Ureter (tissue), 1 donor: ENCODE measurements around the gene TBC1D7. TPM values are rescaled to one million over a fixed set of nuclear protein-coding genes. Genes with fewer than 3 reads are reported as not detected.
"Not testable (repeated sequence)": the region's sequence is repeated elsewhere in the genome, so short reads cannot be mapped to it uniquely, and the experiment has no call there.

Experiments used
- DNase-seq: peaks from one replicate; pipeline ENCODE4 v3.0.0-alpha.2; 2020; ENCODE audit warnings: low spot score
- total RNA-seq: library from RNA; stranded (reverse); gene quantifications from one replicate; pipeline ENCODE4 v1.2.4, GENCODE V29; 2023
- donor health status: DM: yes; HTN: yes; CAD: no.

TBC1D7 gene
- total RNA-seq, 1 donor from 2014 or later = 15.6 TPM

- no peak for DNase-seq
Observed at GRCh38 chr6:13355999-13356785, 27.9 kb upstream of the TBC1D7 start.

- no peak for DNase-seq
Observed at GRCh38 chr6:13355043-13355945, 27.0 kb upstream of the TBC1D7 start.

GRCh38 chr6:13354331-13355042, 26.1 kb upstream of the TBC1D7 start:
- DNase-seq = no peak

DNA sequence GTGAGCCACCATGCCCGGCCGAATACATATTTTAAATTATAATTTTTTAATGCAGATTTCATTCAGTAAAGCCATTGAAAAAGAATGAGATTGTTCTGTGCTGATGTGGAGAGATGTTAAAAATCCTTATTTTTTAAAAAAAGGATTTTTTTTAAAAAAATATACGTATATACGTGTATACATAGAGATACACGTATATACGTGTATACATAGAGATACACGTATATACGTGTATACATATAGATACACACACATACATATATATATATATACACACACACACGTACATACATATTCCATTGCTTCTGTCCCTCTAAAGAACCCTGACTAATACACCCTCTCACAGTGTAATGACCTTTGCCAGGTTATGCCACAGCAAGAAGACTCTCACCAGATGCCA, 23.8 kb upstream of the TBC1D7 start:
- no peak for DNase-seq

- DNase-seq = no peak
Observed at GRCh38 chr6:13351271-13351670, 22.9 kb upstream of the TBC1D7 start.

DNA sequence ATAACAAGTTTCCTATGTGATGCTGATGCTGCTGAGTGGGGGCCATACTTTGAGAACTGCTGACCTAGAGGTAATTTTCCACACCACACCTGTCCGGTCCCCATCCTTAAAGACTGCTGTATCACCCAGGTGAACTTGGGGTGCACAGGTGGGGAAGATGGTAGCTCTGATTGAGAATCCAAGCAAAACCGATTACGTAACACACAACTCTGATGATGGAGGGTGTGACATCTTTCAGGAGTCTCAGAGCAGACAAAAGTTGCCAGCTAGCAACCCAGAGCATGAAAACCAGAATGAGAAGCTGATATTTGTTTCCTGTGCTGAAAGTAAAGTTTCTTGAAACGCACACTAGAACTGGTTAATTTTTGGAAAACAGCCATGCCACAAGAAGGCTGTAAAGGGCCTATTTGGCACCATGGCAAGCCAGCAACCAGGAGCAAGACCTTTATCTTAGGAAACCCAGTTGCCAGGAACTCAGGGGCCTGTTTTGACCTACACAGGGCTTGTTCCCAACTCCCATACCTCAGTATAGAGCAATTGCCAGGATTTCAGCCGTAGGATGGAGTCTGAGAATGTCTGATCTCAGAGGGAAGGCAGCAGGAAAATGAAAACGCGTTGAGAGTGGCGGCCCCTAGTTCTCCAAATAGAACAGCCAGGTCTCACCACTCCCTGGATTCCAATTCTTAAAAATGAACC, 21.6 kb upstream of the TBC1D7 start:
- DNase-seq = no peak

- DNase-seq = no peak
Observed at GRCh38 chr6:13348334-13349113, 20.2 kb upstream of the TBC1D7 start.

- no peak for DNase-seq
Observed at GRCh38 chr6:13346245-13346644, 17.9 kb upstream of the TBC1D7 start.

GRCh38 chr6:13342414-13343019, 14.2 kb upstream of the TBC1D7 start:
- DNase-seq = no peak

DNA sequence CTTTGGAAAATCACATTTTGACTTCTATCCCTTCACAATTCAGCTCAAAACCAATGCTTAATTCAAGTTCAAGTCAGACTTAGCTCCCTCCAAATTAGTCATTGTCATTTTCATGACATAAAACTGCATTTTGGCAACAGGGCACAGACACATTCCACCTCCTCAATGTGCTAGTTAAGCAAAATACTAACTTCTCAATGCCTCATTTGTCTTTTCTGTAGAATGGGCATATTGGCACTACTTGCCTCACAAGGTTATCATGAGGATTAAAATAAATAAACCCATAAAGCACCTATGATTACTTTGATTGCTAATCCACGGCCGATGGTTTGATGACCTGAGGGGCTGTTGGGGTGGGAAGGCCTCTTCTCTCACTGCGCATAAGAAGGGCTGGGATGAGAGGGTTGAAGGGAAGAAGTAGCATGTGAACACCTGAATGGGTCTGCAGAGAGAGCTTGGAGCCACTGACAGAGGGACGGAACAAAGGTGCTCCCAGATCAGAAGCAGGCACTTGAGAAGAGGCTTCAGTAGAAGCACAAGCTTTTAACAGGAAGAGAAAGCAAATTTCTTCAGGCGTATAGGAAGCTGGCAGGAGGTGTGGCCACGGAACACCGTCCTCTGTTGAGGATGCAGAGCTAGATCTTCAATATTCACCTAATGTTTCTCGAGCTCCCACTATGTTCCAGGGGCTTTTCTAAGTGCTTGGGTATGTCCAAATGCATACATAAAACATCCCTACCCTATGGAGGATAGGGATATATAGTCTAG, 11.7 kb upstream of the TBC1D7 start:
- DNase-seq = no peak

GRCh38 chr6:13338038-13338437, 9.7 kb upstream of the TBC1D7 start:
- no peak for DNase-seq

DNA sequence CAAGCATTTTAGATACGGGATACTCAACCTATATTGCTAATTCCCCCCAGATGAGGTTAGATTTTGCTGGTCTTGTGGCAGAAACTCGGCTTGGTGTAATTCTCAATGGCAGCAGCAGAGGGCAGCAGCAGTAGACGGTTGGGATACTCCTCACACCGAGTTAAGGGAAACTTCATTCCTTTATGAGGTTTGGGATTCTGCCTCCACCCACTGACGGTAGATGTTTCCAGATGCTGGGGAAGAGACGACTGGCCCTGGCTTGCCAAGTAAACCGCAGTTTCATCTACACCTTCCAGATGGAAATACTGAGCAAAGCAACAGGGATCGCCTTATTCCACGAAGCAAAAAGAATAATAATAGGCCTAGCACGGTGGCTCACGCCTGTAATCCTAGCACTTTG, 8.2 kb upstream of the TBC1D7 start:
- DNase-seq = peak; percentile 86

DNA sequence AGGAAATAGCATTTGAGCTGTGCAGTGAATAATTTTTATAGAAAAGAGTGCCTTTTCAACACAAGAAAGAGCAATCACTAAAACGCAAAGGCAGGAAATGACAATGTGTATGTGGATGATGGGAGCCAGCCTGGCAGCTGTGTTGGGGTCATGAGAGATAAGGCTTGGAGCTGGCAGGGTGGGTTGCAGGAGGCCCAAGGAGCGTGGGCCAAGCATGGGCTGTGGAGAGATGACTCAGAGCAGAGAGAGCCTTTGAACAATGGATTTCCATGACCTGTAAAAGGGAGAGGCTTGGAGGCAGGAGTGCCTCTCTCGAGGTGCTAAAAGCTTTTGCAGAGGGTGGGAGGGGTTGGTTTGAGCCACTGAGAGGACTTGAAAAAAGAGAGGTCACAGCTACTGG, 6.6 kb upstream of the TBC1D7 start:
- DNase-seq = no peak

DNA sequence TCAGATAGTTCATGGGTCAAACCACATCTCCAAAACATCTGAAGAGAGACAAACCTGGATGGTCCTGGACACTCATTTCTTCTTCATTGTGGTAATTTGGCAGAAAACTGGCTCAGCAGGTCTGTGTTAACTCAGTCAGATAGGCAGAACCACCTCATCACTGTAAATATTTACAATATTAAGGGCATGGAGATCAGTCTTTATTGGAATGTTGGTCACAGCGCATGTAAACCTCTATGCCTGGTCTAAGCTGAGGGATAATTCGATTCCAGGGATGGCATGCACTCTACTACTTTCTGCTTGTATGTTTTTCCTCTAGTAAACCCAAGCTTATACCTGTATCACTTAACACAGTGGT, 4.0 kb upstream of the TBC1D7 start:
- DNase-seq = no peak

DNA sequence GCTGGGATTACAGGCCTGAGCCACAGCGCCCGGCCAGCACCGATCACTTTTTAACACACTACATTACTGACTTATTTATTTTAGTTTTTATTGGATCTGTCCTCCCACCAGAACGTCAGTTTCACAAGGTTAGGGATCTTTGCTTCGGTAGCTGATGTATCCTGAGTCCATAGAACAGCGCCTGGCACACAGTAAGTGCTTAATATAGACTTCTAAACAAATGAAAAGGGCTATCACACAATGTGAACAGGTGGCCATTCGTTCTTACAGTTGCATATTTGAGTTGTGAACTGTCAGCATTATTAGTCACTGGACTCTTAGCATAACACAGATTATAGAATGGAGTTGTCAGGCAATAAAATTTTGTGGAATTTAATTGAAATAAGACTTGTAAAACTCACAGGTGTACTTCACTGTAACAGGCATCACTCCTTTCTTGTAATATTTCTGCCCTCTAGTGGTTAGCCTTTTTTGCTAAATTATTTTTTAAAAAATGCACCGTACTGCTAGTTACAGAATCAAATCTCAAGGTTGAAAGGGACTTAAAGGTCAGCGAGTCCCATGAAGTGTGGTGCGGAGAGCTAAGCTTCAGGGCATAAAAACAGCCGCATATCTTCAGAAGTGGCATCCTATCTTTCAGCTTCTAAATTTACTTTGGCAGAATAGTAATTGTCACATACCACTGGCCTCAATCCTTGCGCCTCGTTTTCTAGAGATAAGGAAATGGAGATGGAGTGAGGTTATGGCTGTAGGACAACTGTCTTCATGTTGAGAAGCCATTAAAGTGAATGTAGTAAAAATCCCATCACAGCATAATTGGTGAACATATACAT, 3.4 kb upstream of the TBC1D7 start:
- no peak for DNase-seq

- no peak for DNase-seq
Observed at GRCh38 chr6:13328875-13329183, 492 bp upstream of the TBC1D7 start.

- DNase-seq = no peak
Observed at GRCh38 chr6:13327691-13328075, 654 bp downstream of the TBC1D7 start.

GRCh38 chr6:13326031-13326586, 2.2 kb downstream of the TBC1D7 start:
- not testable (repeated sequence) for DNase-seq
